Activated CD8-positive, alpha-beta memory T cell treated with anti-CD3 and anti-CD28 coated beads, Interleukin-2, amount 50 U/mL, for 24 hours (primary cell): ENCODE results near the gene LSM11.
A peak's percentile ranks its signal among the peaks of the same experiment; 100 is the strongest.
"Not testable (repeated sequence)": the region's sequence is repeated elsewhere in the genome, so short reads cannot be mapped to it uniquely, and the experiment has no call there.

ENCODE experiments used
- DNase-seq: peaks from one replicate; pipeline ENCODE4 v3.0.0-alpha.2; 2020; ENCODE audit errors: extremely low read depth

Gene LSM11

GRCh38 chr5:157743163-157744050 lies at the start of gene LSM11:
LSM11 (plus strand) TSS chr5:157743712; CDS start chr5:157743751, 39 bp downstream.
- peak; percentile 72 for DNase-seq

DNA sequence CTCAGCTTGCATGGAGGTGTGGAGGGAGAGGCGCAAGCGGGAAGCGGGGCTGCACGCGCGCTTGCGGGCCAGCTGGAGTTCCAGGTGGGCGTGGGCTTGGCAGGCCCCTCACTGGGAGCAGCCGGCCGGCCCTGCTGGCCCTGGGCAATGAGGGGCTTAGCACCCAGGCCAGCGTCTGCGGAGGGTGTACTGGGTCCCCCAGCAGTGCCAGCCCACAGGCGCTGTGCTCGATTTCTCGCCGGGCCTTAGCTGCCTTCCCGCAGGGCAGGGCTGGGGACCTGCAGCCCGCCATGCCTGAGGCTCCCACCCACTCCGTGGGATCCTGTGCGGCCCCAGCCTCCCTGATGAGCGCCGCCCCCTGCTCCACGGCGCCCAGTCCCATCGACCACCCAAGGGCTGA lies 49.7 kb upstream of the LSM11 start:
- DNase-seq: not testable (repeated sequence)

DNA sequence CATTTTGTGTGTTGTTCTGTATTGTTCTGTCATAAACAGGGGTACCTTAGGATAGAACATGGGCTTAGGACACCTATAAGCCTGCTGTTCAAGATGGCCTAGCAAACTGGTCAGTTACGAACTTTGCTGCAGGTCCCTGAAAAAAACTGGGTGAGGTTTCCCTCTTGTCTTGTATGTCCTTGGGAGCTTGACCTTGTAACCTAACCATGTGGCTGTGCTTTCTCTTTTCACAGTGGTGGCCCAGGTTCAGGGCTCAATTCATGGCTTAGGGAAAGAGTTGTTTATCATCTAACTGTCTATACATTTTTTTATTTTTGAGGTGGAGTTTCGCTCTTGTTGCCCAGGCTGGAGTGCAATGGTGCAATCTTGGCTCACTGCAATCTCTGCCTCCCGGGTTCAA lies 47.4 kb upstream of the LSM11 start:
- DNase-seq: not testable (repeated sequence)

GRCh38 chr5:157698674-157699073 lies 44.8 kb upstream of the LSM11 start:
- not testable (repeated sequence) for DNase-seq

- DNase-seq: no peak
These were observed 39.8 kb upstream of the LSM11 start for GRCh38 chr5:157703736-157704135.

DNA sequence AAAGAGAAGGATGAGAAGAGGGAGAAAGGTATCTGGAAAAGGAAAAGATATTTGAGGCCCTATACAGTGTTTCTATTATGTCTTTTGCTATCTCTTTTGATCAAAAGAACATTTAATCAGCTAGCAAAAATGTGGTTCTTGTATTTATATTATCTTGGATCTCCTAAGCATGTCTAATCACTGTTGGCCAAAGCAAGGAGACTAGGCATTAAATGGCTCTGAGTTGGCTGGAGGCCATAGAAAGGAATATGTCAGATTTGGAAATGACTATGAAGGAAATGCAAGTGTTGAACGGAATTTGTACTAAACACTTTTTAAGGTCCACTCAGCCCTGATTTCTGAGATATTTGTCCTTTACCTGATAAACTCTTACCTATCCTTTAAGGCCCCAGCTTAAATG lies 34.6 kb upstream of the LSM11 start:
- no peak for DNase-seq

DNA sequence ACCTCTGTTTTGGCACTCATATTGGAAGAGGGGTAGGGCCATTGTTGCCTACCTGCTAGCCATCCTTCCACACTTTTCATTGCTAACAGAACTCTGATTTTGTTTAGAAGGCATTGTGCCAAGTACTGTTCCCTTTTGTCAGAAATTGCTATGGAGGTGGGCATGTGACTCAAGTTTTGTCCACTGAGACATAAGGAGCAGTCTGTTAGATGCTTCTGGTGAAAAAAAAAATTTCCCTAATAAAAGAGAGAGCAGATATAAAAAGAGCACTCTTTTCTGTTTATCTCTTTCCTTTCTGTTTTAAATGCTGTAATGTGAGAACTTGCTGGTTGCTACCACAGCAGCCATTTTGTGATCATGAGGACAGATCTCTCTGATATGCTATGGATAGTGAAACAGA lies 34.2 kb upstream of the LSM11 start:
- no peak for DNase-seq

- no peak for DNase-seq
These were observed 33.1 kb upstream of the LSM11 start for GRCh38 chr5:157710431-157710830.

DNA sequence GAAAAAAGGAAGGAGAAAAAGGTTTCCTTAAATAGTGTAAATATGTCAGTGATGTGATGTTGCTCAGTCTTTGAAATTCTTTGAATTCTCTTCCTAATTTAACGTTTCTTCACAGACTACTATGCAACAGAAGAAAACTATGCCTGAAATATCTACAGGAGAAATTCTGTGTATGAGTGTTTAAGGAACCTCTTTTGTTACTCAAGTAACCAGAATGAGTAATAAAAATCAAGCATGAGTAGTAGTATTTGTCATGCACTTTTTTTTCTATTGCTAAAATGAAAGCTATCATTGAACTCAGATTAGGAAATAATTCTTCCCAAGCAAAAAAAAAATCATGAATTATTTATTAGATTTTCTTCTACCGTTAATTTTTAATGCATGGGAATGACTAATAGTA lies 32.6 kb upstream of the LSM11 start:
- no peak for DNase-seq

DNA sequence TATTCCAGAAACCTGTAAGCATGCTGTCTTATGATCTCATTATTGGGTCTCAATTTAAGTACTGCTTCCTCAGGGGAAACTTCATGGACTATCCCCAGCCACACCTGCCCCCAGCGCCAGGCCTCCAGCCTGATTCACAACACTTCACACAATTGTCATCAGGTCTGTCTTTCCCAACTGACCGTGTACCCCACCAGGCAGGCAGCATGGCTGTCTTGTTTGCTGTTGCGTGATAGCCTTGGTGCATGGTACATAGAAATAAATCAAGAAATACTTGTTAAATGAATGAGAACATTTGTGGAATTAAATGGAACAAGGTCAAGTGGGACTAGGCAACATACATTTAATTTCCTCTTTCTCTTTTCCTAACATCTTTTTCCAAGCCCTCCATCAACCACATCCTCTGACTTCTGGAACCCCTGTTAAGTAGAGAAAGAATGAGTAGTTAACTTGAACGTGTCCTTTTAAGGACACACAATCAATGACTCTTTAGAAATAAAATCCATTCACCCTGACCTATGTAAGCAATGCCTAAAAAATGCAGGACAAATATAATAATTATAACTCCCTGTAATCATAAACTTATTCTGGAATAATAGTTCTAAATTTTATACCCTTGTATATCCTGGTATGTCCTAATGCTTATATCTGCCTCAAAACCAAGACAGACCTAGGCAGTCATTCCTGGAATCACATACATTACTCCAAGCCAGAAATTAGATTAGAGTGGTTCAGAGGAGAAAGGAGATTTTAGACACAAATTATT lies 29.5 kb upstream of the LSM11 start:
- no peak for DNase-seq

DNA sequence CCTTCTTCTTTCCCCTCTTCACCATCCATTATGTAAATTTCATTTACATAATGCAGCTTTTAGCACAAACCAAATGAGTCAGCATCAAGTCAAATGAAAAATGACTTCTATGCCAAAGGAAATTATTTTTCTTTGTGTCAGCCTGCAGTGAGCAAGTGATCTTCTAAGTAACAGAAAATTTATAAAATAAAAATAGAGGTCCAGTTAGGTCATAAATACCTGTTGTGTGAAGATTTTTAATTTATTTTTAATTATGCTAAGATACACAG lies 29.0 kb upstream of the LSM11 start:
- DNase-seq: no peak

DNA sequence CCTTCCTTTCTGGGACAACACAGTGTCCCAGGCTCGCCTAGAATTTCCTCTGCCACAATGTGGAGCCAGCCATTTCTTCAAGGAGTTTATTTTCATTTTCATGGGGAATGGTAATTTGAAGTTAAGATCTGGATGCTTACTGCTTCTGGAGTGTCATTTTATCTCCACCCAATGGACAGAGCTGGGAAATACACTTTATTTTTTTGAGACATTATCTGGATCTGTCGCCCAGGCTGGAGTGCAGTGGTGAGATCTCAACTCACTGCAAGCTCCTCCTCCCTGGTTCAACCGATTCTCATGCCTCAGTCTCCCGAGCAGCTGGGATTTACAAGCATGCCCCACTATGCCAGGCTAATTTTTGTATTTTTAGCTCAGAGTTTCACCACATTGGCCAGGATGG lies 25.0 kb upstream of the LSM11 start:
- DNase-seq: no peak

DNA sequence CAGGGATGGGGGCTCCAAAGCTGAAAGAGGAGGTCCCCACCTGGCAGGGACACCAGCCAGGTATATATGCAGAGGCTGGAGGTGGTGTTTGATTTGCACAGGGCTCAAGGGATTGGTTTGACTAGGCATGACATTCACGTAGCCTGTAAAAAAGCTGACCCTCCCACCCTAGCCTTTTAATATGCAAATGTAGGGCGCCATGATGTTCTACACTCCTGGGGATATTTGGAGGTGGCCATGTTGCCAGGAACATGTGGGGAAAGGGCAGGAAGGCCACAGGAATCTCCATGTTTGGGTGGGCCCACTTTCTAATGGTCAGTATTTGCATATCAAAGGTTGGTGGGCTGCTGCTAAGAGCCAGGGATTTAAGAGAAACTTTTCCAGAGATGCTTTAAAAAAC lies 24.3 kb upstream of the LSM11 start:
- DNase-seq: no peak

GRCh38 chr5:157721159-157721558 lies 22.4 kb upstream of the LSM11 start:
- DNase-seq: no peak

GRCh38 chr5:157722895-157723294 lies 20.6 kb upstream of the LSM11 start:
- not testable (repeated sequence) for DNase-seq

DNA sequence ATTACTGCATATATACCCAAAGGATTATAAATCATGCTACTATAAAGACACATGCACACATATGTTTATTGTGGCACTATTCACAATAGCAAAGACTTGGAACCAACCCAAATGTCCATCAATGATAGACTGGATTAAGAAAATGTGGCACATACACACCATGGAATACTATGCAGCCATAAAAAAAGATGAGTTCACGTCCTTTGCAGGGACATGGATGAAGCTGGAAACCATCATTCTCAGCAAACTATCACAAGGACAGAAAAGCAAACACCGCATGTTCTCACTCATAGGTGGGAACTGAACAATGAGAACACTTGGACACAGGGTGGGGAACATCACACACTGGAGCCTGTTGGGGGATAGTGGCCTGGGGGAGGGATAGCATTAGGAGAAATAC lies 16.9 kb upstream of the LSM11 start:
- DNase-seq: not testable (repeated sequence)

GRCh38 chr5:157727858-157728257 lies 15.7 kb upstream of the LSM11 start:
- DNase-seq: not testable (repeated sequence)

GRCh38 chr5:157729858-157730257 lies 13.7 kb upstream of the LSM11 start:
- no peak for DNase-seq

- DNase-seq: no peak
These were observed 12.6 kb upstream of the LSM11 start for GRCh38 chr5:157730900-157731271.

DNA sequence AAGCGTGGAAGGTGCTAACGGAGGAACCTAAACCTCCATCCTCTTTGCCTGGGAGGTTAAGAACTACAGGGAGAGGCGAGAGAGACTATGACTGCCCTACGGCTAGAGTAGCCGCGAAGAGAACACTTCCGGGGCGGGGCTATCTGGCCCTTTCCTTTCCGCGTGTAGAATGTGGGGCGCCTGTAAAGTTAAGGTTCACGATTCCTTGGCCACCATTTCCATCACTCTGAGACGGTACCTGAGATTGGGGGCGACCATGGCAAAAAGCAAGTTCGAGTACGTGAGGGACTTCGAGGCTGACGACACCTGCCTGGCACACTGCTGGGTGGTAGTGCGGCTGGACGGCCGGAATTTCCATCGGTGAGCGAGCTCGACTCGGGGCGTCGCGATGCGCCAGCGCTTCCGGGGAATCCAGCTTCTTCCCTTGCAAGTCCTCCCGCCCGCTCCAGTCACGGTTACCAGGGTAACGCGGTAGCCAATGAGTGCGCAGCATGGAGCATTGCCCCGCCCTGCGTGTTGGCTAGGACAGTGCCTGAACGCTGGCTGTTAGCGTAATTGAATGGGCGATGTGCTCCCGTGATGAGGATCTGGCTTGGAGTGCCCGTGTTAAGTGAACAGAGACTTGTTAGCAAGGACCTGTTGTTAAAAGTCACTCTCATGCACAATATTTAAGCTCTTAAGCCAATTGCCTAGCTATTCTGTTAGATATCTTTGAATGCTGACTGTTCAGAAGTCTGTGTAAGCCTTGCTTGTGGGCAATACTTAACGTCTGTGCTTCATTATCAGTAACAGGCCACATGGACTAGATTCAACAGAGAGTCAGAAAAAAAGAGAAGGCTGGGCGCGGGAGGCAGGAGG lies 12.0 kb upstream of the LSM11 start, which contains the start of gene THG1L:
THG1L (plus strand) TSS at position 149 of the 858 bp plus-strand sequence; CDS start at position 170, 21 bp downstream.
- peak; percentile 98 for DNase-seq

GRCh38 chr5:157732130-157732514 lies 11.4 kb upstream of the LSM11 start:
- no peak for DNase-seq

GRCh38 chr5:157732596-157733262 lies 10.8 kb upstream of the LSM11 start:
- no peak for DNase-seq
